Stimulated activated naive B cell treated with anti-CD40 and anti-IgM and Interleukin-4, amounts not matched to agents 10 μg/mL and 1 μg/mL and 100 μg/mL, for 72 hours (primary cell): Measurements from ENCODE around the gene DHX16.
A peak's percentile ranks its signal among the peaks of the same experiment; 100 is the strongest.
"Not testable (repeated sequence)": the region's sequence is repeated elsewhere in the genome, so short reads cannot be mapped to it uniquely, and the experiment has no call there.

ENCODE experiments used
- ATAC-seq, 2 donors: fragments of 150-1000 bp; cut with Tn5 transposase; replicated peaks; 2 replicates each; pipeline ENCODE4 v1.10.0; 2021; ENCODE audit warnings: moderate library complexity in 1 of 2
- DNase-seq: peaks from one replicate; pipeline ENCODE4 v3.0.0; 2021
- H3K27ac Mint-ChIP-seq: one replicate; pipeline ENCODE4 v1.8.0; 2022; ENCODE audit warnings: mild to moderate bottlenecking, mixed read lengths
- H3K27me3 Mint-ChIP-seq, 2 donors: one replicate each; pipeline ENCODE4 v1.8.0; 2022; ENCODE audit warnings: mixed read lengths in 2 of 2
- H3K36me3 Mint-ChIP-seq, 2 donors: one replicate each; pipeline ENCODE4 v1.8.0; 2022; ENCODE audit warnings: mixed read lengths in 2 of 2, mild to moderate bottlenecking in 1 of 2
- H3K4me1 Mint-ChIP-seq, 2 donors: one replicate each; pipeline ENCODE4 v1.8.0; 2022; ENCODE audit warnings: mixed read lengths in 2 of 2, mild to moderate bottlenecking in 1 of 2
- H3K4me3 Mint-ChIP-seq, 2 donors: one replicate each; pipeline ENCODE4 v1.8.0; 2022; ENCODE audit warnings: mild to moderate bottlenecking in 2 of 2, mixed read lengths in 2 of 2, moderate library complexity in 1 of 2
- H3K9me3 Mint-ChIP-seq, 2 donors: one replicate each; pipeline ENCODE4 v1.8.0; 2022; ENCODE audit warnings: mixed read lengths in 2 of 2, mild to moderate bottlenecking in 1 of 2

The DHX16 gene

GRCh38 chr6:30672445-30673253 is at the start of gene DHX16:
TSS of gene DHX16 (minus strand) at chr6:30673006. CDS start at chr6:30672841, 165 bp downstream.
- ATAC-seq (peak; percentile 86), DNase-seq (peak; percentile 90)
- Mint-ChIP-seq H3K36me3 (peaks cover 23 to 31% of the 10 kb centered on the region in 2 donors), H3K27ac (peak within 1 kb of the TSS; percentile 52), H3K9me3 (no peaks in the 10 kb centered on the region), H3K4me3 (peak within 1 kb of the TSS; percentile 86 to 91), H3K4me1 (peaks cover 25 to 36% of the 10 kb centered on the region in 2 donors), H3K27me3 (no peaks in the 10 kb centered on the region)

- not testable (repeated sequence) for H3K27me3 Mint-ChIP-seq, DNase-seq, H3K9me3 Mint-ChIP-seq, ATAC-seq
- Mint-ChIP-seq H3K4me1 (peaks cover 33 to 55% of the 10 kb centered on the region in 2 donors), H3K36me3 (peaks cover 44 to 63% of the 10 kb centered on the region in 2 donors), H3K4me3 (peak overlapping the region; percentile 86 to 95), H3K27ac (peak overlapping the region; percentile 93)
These were observed 49.1 kb upstream of the DHX16 start for GRCh38 chr6:30722025-30722279.

GRCh38 chr6:30721198-30722024 is 48.6 kb upstream of the DHX16 start:
- Mint-ChIP-seq H3K36me3 (peaks cover 44 to 67% of the 10 kb centered on the region in 2 donors), H3K27ac (peak overlapping the region; percentile 93), H3K9me3 (no peaks in the 10 kb centered on the region), H3K4me3 (peak overlapping the region; percentile 86 to 95), H3K27me3 (no peaks in the 10 kb centered on the region), H3K4me1 (peaks cover 36 to 60% of the 10 kb centered on the region in 2 donors)
- peak; percentile 89 for DNase-seq
- ATAC-seq, result peak; percentile 28 to 50

- H3K4me3 Mint-ChIP-seq, result peak overlapping the region; percentile 86 to 95
- H3K27me3 Mint-ChIP-seq, result no peaks in the 10 kb centered on the region
- H3K4me1 Mint-ChIP-seq, result peaks cover 40 to 67% of the 10 kb centered on the region in 2 donors
- H3K27ac Mint-ChIP-seq, result peak overlapping the region; percentile 93
- H3K9me3 Mint-ChIP-seq, result peaks cover 0 to 2% of the 10 kb centered on the region in 2 donors
- DNase-seq, result peak; percentile 61
- H3K36me3 Mint-ChIP-seq, result peaks cover 48 to 73% of the 10 kb centered on the region in 2 donors
- ATAC-seq, result peak; percentile 16 to 19
These were observed 48.0 kb upstream of the DHX16 start for GRCh38 chr6:30720738-30721197.

DNA sequence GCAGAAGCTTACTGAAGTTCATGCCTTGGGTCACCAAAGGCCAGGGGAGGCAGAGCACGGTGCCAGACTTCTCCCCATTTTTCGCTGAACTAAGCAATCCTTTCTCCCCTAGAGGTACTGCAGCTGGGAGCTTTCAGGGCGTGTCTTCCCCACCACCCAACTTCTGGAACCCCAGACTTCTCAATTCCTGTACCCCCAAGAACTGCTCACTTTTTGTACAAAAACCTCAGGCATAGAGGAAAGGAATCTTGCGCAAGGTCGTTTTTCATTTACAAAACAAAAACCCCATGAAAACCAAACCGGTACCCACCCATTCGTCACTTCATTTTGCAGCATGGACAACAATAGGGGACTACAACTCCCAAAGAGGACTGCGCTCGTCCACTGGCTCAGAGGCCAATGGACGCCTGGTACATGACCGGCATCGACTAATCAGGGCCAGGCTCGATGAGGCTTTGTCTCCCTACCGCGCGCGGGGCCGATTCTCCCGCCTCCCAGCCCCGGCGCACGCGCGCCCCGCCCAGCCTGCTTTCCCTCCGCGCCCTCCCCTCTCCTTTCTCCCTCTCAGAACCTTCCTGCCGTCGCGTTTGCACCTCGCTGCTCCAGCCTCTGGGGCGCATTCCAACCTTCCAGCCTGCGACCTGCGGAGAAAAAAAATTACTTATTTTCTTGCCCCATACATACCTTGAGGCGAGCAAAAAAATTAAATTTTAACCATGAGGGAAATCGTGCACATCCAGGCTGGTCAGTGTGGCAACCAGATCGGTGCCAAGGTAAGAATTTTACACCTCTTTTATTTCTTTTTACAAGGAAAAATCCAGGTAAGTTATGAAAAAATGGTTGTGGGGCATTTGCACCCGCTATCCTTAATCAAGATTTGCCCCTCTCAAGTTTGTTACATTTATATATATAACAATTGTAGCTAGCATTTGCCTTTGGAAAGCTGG is 47.3 kb upstream of the DHX16 start, which contains the start of gene TUBB:
Gene TUBB, plus strand, starts transcription at position 562 of the 947 bp plus-strand sequence. Its CDS starts 155 bp downstream, at position 717.
- peaks cover 0 to 2% of the 10 kb centered on the region in 2 donors for H3K9me3 Mint-ChIP-seq
- H3K4me1 Mint-ChIP-seq, result peaks cover 38 to 67% of the 10 kb centered on the region in 2 donors
- peak; percentile 90 for DNase-seq
- H3K4me3 Mint-ChIP-seq, result peak within 1 kb of the TSS; percentile 86 to 95
- H3K27me3 Mint-ChIP-seq, result no peaks in the 10 kb centered on the region
- peak within 1 kb of the TSS; percentile 93 for H3K27ac Mint-ChIP-seq
- H3K36me3 Mint-ChIP-seq, result peaks cover 49 to 73% of the 10 kb centered on the region in 2 donors
- peak; percentile 66 to 68 for ATAC-seq

DNA sequence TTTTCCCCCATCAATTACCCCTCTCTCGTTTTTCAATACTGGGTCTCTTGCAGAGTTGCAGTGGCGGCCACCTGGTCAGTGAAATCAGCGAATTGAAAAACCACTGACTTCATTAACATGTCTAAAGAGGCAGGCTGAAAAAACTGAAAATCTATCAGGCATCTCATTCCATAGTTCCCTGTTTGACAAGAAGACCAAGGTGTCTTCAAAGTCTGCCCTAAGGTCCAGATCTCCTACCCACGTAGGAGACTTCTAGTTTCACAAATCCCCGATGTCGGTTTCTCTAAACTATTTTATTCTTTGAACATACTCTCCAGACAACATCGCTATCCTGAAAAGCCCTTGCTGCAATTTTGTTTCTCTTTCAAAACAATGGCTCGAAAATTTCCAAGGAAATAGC is 46.5 kb upstream of the DHX16 start:
- DNase-seq (no peak), ATAC-seq (no peak)
- H3K27me3 Mint-ChIP-seq, result no peaks in the 10 kb centered on the region
- peaks cover 50 to 71% of the 10 kb centered on the region in 2 donors for H3K36me3 Mint-ChIP-seq
- H3K9me3 Mint-ChIP-seq, result peaks cover 0 to 2% of the 10 kb centered on the region in 2 donors
- peak overlapping the region; percentile 86 to 95 for H3K4me3 Mint-ChIP-seq
- peak overlapping the region; percentile 93 for H3K27ac Mint-ChIP-seq
- peaks cover 34 to 60% of the 10 kb centered on the region in 2 donors for H3K4me1 Mint-ChIP-seq

DNA sequence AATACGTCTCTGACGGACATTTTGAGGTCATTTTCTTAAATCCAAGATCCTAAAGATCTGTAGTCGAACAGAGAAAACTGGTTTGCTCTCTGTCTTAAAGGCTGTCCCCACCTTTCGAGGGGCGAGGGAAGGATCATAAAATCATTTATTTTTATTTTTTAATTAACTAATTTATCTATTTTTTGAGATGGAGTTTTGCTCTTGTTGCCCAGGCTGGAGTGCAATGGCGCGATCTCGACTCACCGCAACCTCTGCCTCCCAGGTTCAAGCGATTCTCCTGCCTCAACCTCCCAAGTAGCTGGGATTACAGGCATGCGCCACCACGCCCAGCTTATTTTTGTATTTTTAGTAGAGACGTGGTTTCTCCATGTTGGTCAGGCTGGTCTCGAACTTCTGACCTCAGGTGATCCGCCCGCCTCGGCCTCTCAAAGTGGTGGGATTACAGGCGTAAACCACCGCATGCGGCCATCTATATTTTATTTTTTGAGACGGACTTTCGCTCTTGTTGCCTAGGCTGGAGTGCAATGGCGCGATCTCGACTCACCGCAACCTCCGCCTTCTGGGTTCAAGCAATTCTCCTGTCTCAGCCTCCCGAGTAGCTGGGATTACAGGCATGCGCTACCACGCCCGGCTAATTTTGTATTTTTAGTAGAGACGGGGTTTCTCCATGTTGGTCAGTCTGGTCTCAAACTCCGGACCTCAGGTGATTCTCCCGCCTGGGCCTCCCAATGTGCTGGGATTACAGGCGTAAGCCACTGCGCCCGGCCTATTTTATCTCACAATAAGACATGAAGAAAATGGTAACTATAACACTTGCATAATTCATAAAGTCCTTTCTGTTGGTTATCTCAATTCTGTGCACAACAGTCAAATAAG is 45.3 kb upstream of the DHX16 start:
- ATAC-seq, H3K9me3 Mint-ChIP-seq, DNase-seq, H3K27me3 Mint-ChIP-seq: not testable (repeated sequence)
- Mint-ChIP-seq H3K4me3 (peak overlapping the region; percentile 86 to 98), H3K4me1 (peaks cover 24 to 49% of the 10 kb centered on the region in 2 donors), H3K36me3 (peaks cover 45 to 66% of the 10 kb centered on the region in 2 donors), H3K27ac (peak overlapping the region; percentile 99)

DNA sequence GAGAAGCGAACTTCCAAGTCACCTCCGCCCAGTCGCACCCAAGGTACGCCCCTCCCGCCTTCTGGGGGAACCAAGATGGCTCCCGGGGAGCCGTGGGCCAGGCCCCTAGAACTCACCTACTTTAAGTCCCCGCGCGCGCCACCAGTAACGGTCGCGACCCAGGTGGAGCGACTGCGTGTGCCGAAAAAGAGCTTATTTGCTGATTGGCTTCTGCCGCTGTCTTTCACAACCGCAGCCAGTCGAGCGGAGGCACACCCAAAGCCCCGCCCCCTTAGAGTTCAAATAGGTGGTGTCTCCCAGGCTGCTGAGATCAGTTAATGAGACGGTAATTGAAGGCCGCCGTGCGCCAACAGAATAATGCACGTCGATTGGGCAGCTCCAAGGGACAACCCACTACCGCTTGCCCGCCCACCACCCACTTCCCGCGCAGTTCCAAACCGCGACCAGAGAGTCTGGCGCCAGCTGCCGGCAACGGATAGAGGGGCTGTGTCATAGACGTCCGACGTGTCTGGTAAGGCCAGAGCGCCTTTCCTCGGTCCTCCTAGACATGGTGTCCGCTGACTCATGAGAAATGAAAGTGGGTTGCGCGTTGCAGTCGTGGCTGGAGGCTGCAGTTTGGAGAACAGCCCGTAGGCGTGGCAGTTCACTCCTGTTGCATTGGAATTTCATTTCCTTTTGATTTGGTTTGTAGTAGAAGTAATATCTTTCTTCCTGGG is 44.5 kb upstream of the DHX16 start, which contains the start of gene MDC1:
Gene MDC1, minus strand, starts transcription at position 153 of the 716 bp plus-strand sequence. CDS start 2,106 bp downstream, outside the sequence.
- peak within 1 kb of the TSS; percentile 99 for H3K27ac Mint-ChIP-seq
- H3K4me3 Mint-ChIP-seq, result peak within 1 kb of the TSS; percentile 86 to 98
- DNase-seq (peak; percentile 100), ATAC-seq (peak; percentile 80 to 81)
- no peaks in the 10 kb centered on the region for H3K27me3 Mint-ChIP-seq
- peaks cover 45 to 66% of the 10 kb centered on the region in 2 donors for H3K36me3 Mint-ChIP-seq
- peaks cover 24 to 48% of the 10 kb centered on the region in 2 donors for H3K4me1 Mint-ChIP-seq
- H3K9me3 Mint-ChIP-seq, result peaks cover 0 to 2% of the 10 kb centered on the region in 2 donors

- Mint-ChIP-seq H3K9me3 (peaks cover 0 to 2% of the 10 kb centered on the region in 2 donors), H3K4me1 (peaks cover 27 to 51% of the 10 kb centered on the region in 2 donors), H3K4me3 (peak overlapping the region; percentile 86 to 98), H3K36me3 (peaks cover 45 to 66% of the 10 kb centered on the region in 2 donors), H3K27ac (peak overlapping the region; percentile 99), H3K27me3 (no peaks in the 10 kb centered on the region)
- DNase-seq, result no peak
- no peak for ATAC-seq
These were observed 44.0 kb upstream of the DHX16 start for GRCh38 chr6:30716879-30717128.

DNA sequence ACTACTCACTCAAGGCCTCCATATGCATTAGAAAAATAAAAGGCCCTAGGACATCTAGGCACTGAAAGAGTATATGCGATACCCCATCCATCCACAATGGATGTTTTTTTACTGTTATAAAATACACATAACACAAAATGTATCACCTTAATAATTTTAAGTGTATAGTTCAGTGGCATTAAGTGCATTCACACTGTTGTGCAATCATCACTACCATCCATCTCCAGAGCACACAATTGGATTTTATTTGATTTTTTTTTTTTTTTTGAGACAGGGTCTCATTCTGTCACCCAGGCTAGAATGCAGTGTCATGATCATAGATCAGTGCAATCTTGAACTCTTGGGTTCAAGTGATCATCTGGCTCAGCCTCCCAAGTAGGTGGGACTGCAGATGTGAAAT is 41.5 kb upstream of the DHX16 start:
- DNase-seq (no peak), ATAC-seq (no peak)
- H3K36me3 Mint-ChIP-seq, result peaks cover 41 to 66% of the 10 kb centered on the region in 2 donors
- H3K4me1 Mint-ChIP-seq, result peaks cover 28 to 43% of the 10 kb centered on the region in 2 donors
- no peaks in the 10 kb centered on the region for H3K27me3 Mint-ChIP-seq
- H3K4me3 Mint-ChIP-seq, result no peak overlapping the region
- no peak overlapping the region for H3K27ac Mint-ChIP-seq
- H3K9me3 Mint-ChIP-seq, result peaks cover 0 to 2% of the 10 kb centered on the region in 2 donors

DNA sequence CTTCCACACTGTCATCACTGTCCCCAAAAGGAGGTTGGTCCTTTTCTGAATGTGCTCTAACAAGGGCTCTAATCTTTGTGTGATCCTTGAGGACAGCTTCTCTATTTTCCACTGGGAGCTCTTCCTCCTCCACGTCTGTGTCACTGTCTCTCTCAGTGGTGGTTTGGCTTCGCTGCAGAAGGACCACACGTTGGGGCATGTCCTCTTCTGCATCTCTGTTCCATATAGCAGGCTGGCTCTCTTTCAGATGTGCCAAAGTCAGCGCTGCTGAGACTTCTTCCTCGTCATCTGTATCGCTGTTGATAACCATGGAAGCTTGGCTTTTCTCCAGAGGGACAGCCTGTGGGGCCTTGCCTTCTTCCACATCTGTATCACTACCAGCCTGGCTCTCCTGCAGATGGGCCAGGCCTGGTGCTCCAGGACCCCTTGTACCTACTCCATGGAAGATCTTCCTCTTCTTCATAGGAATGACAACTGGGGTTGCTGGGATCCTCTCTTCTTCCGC is 39.7 kb upstream of the DHX16 start:
- ATAC-seq (no peak), DNase-seq (no peak)
- peaks cover 0 to 2% of the 10 kb centered on the region in 2 donors for H3K9me3 Mint-ChIP-seq
- no peak overlapping the region for H3K4me3 Mint-ChIP-seq
- H3K4me1 Mint-ChIP-seq, result peaks cover 31 to 35% of the 10 kb centered on the region in 2 donors
- no peak overlapping the region for H3K27ac Mint-ChIP-seq
- peaks cover 45 to 72% of the 10 kb centered on the region in 2 donors for H3K36me3 Mint-ChIP-seq
- H3K27me3 Mint-ChIP-seq, result no peaks in the 10 kb centered on the region

GRCh38 chr6:30711758-30712380 is 39.1 kb upstream of the DHX16 start:
- Mint-ChIP-seq H3K4me1 (peaks cover 29 to 36% of the 10 kb centered on the region in 2 donors), H3K4me3 (no peak overlapping the region), H3K27ac (peak overlapping the region; percentile 73), H3K36me3 (peaks cover 48 to 72% of the 10 kb centered on the region in 2 donors), H3K9me3 (peaks cover 0 to 2% of the 10 kb centered on the region in 2 donors), H3K27me3 (no peaks in the 10 kb centered on the region)
- DNase-seq (no peak), ATAC-seq (peak; percentile 51 to 65)
